Heart right ventricle (tissue), 16 donors: Measurements from ENCODE around the gene MAD1L1. TPM values are rescaled to one million over a fixed set of nuclear protein-coding genes. Genes with fewer than 3 reads are reported as not detected.

Source experiments
- ATAC-seq, 8 donors: fragments of 200-7000 bp; cut with Tn5 transposase; one replicate each; pipeline ENCODE4 v1.9.1; 2020; ENCODE audit warnings: mild to moderate bottlenecking in 8 of 8, moderate library complexity in 8 of 8, moderate number of reproducible peaks in 1 of 8
- DNase-seq, 2 donors: peaks; one replicate each; pipeline ENCODE4 v3.0.0-alpha.2; 2020
- H3K27ac ChIP-seq, 10 donors: fragments of 200-600 bp; sonication (generic) in 2 of 10; one replicate each; pipeline versions ENCODE4 v1.5.0 to v1.8.0; 2020 to 2022; ENCODE audit warnings: mild to moderate bottlenecking in 3 of 10
- H3K27me3 ChIP-seq, 7 donors: fragments of 200-600 bp; one replicate each; pipeline ENCODE4 v1.8.0; 2021 to 2022; ENCODE audit warnings: mild to moderate bottlenecking in 2 of 7
- H3K36me3 ChIP-seq, 9 donors: fragments of 200-600 bp; sonication (generic) in 1 of 9; one replicate each; pipeline versions ENCODE4 v1.5.0 to v1.8.0; 2020 to 2022; ENCODE audit warnings: mild to moderate bottlenecking in 2 of 9
- H3K4me1 ChIP-seq, 9 donors: fragments of 200-600 bp; sonication (generic) in 1 of 9; one replicate each; pipeline versions ENCODE4 v1.5.0 to v1.8.0; 2020 to 2022; ENCODE audit warnings: mild to moderate bottlenecking in 4 of 9
- H3K4me3 ChIP-seq, 10 donors: fragments of 200-600 bp; sonication (generic) in 2 of 10; one replicate each; pipeline versions ENCODE4 v1.5.0 to v1.8.0; 2020 to 2022; ENCODE audit warnings: mild to moderate bottlenecking in 7 of 10, moderate library complexity in 2 of 10
- H3K9me3 ChIP-seq, 11 donors: fragments of 200-600 bp in 10 of 11; sonication (generic) in 2 of 11; one replicate each; pipeline versions ENCODE4 v1.5.0 to v1.8.0; 2013 to 2022; ENCODE audit warnings: mild to moderate bottlenecking in 2 of 11, control low read depth in 1 of 11, moderate library complexity in 1 of 11
- WGBS, 2 donors: extraction: QIAGEN DNeasy Blood & Tissue Kit; methylation state at CpG; one replicate each; pipeline ENCODE4 v1.1.7; 2013; ENCODE audit warnings: inconsistent platforms in 1 of 2; 5-methylcytosine and 5-hydroxymethylcytosine counted together
- intact Hi-C, 10 donors: fragments of 100-400 bp; cut with DNase I; formaldehyde crosslinking; loops; one replicate each; pipeline versions ENCODE4 v1.11.1 to v1.14.2; 2022
- polyA plus RNA-seq, 2 donors: library from polyadenylated mRNA; stranded (reverse); fragments of 200-250 nt; gene quantifications; one replicate each; pipeline ENCODE4 v1.2.3, GENCODE V29; 2013
- total RNA-seq, 10 donors: library from RNA; stranded (reverse); fragmentation: NEBNext Ultra II Directional in 3 of 10; extraction: Animal tissue kit (Norgen Biotek cat#: 25700) in 3 of 10; gene quantifications; one replicate each; pipeline versions ENCODE4 v1.2.1 to v1.2.4, GENCODE V29; 2021 to 2023
- TF ChIP-seq, protein P1 (sequence below), 9 donors: fragments of 200-600 bp; sonication (generic) in 2 of 9; IDR thresholded peaks; one replicate each; pipeline versions ENCODE4 v1.5.0 to v1.8.0; 2021 to 2022; ENCODE audit warnings: antibody characterized with exemption in 9 of 9, mild to moderate bottlenecking in 5 of 9, moderate library complexity in 1 of 9
- donor health status: Arrhythmogenic right ventricular cardiomyopathy.
- donor health status: ischemic (EF 13 %, LVEDD 7.1; RV severe dilation, severe dysfunction).
- donor health status: healthy with polysubstance abuse.
- donor health status: DM: no; HTN: yes; CAD: no.
- donor health status: DM: no; HTN: no; CAD: no.
- donor health status: ischemic (EF 25% LVEDD 6.9; RV normal size, moderate dysfunction).
- donor health status: ischemic (EF 25% LVEDD 5.7; RV mildly dilated, moderate dysfunction).
- donor health status: healthy.
- donor health status: DM: yes; HTN: yes; CAD: no.
- donor health status: Ischemic cardiomyopathy.
- donor health status: ischemic (EF 35%, LVEDD 5.7; RV mildly dilated, moderate dysfunction).
- donor health status: nonischemic (EF 11% LVEDD 7.7; RV severe dilation, severe dysfunction).
- donor health status: DM: yes; HTN: yes; CAD: no.
- donor health status: PGD.
- donor health status: ischemic (EF 29% LVEDD 5.4; RV normal size, mild dysfunction).
- donor health status: nonischemic (EF 23%, LVEDD 6.1; RV moderate dilation, normal function).

Gene MAD1L1
- total and polyA plus RNA-seq, 12 donors: 13.8 to 46.8 (median 20.2) TPM

DNA sequence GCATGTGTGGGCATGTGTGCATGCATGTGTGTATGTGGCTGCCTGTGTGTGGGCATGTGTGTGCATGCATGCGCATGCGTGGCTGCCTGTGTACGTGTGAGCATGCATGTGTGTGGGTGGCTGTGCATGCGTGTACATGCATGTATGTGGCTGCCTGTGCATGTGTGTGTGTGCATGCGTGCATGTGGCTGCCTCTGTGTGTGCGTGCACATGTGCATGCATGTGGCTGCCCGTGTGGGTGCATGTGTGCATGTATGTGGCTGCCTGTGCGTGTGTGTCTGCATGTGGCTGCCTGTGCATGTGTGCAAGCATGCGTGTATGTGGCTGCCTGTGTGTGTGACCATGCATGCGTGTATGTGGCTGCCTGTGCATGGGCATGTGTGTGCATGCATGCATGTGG, 345.5 kb downstream of the MAD1L1 start:
- H3K9me3 ChIP-seq: no peaks in the 10 kb centered on the region
- intact Hi-C loops: loop anchor here in 1 of 10 donors (10.0 kb wide), 1 partner anchor 318 kb away; no protein-coding TSS in a partner anchor
- H3K27me3 ChIP-seq: no peaks in the 10 kb centered on the region
- no peak overlapping the region for H3K4me3 ChIP-seq
- H3K27ac ChIP-seq: no peak overlapping the region
- TF ChIP-seq, protein P1, sequence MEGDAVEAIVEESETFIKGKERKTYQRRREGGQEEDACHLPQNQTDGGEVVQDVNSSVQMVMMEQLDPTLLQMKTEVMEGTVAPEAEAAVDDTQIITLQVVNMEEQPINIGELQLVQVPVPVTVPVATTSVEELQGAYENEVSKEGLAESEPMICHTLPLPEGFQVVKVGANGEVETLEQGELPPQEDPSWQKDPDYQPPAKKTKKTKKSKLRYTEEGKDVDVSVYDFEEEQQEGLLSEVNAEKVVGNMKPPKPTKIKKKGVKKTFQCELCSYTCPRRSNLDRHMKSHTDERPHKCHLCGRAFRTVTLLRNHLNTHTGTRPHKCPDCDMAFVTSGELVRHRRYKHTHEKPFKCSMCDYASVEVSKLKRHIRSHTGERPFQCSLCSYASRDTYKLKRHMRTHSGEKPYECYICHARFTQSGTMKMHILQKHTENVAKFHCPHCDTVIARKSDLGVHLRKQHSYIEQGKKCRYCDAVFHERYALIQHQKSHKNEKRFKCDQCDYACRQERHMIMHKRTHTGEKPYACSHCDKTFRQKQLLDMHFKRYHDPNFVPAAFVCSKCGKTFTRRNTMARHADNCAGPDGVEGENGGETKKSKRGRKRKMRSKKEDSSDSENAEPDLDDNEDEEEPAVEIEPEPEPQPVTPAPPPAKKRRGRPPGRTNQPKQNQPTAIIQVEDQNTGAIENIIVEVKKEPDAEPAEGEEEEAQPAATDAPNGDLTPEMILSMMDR (IDR thresholded peaks at IDR 0.05): no peak
- H3K4me1 ChIP-seq: peaks cover 0 to 16% (median 13%) of the 10 kb centered on the region in 9 donors
- 87 to 88% methylated on average over 10 of the region's 10 CpGs for WGBS, 2 donors
- DNase-seq (no peak), ATAC-seq (no peak)
- H3K36me3 ChIP-seq: peaks cover 0 to 25% (median 0%) of the 10 kb centered on the region in 9 donors

DNA sequence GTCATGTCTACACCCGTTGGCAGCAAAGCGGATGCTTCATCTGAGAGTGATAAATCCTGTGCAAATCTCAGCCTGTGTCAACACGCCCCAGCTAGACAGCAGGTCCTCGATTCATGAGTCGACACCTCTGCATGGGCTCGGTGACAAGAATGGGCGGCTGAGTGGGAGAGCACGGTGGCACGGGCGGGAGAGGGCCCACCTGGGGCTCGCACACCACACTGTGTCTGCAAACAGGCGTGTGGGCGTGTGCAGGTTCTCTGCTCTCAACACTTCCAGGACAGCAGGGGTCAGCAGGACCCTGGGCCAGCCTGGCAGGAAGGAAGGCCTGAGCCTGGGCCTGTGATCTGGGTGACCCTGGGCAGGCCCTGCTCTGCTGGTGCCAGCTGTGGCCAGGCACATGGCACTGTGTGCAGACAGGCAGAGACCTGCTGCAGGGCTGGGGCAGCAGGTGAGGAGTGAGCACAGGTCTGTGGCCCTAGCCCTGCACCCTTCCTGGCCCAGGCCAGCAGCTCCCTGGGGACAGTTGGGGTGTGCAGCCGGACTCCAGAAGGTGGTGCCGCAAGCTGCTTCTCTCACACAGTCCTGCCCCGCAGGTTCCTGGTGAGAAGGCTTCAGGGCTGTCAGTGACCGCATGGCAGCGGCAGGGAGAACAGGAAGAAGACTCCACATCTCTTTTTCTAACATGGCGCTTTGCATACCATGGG, 346.2 kb downstream of the MAD1L1 start:
- DNase-seq: peak in 1 of 2 donors; percentile 62
- Histone ChIP-seq H3K4me1 (peaks cover 0 to 16% (median 13%) of the 10 kb centered on the region in 9 donors), H3K27ac (peak overlapping the region in 2 of 10 donors; percentile 40 to 66), H3K27me3 (no peaks in the 10 kb centered on the region), H3K9me3 (no peaks in the 10 kb centered on the region), H3K4me3 (no peak overlapping the region), H3K36me3 (peaks cover 0 to 25% (median 0%) of the 10 kb centered on the region in 9 donors)
- peak in 7 of 8 donors; percentile 18 to 64 (median 53) for ATAC-seq
- WGBS, 2 donors: 60 to 72% methylated on average over 19 of the region's 19 CpGs
- TF ChIP-seq, protein P1 (IDR thresholded peaks at IDR 0.05): peak in 1 of 9 donors; percentile 9
- intact Hi-C loops: loop anchor here in 1 of 10 donors (10.0 kb wide), 1 partner anchor 318 kb away; no protein-coding TSS in a partner anchor

DNA sequence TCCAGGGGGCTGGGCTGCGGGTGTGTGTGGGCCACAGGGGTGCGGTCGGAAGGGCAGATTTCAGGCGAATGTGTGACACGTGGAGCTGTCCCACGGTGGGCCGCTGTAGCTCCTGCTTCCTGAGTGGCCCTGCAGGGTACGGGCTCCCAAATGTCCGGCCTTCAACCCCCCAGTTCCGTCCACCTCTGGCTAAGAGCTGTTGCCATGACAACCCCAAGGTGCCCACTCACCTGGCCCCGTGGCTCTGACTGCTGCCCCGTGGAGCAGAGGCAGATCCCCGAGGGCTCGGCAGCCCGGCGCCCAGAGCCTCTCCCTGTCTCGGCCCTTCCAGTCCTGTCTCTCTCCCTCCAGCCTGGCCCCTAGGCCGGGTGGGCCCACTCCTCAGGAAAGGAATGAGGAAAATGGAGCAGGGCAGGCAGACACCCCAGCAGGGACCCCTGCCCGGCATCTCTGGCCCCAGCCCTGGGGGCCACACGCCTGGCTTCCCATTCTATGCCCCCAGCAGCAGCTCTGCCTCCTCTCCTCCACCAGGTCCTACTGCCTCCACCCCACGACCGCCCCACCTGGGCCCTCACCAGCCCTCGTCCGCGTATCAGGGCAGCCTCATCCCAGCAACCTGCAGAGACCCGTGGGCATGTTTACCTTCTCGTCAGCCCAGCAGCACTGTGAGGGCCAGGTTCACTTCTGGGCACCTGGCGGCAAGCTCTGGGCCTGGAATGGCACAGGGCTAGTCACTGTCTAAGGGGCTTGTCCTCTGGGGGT, 347.1 kb downstream of the MAD1L1 start:
- no peak for ATAC-seq

More for the DNA sequence above, 347.1 kb downstream of the MAD1L1 start:
- peaks cover 0 to 16% (median 13%) of the 10 kb centered on the region in 9 donors for H3K4me1 ChIP-seq
- no peaks in the 10 kb centered on the region for H3K27me3 ChIP-seq
- 87 to 91% methylated on average over 25 to 28 of the region's 28 CpGs for WGBS, 2 donors
- no peaks in the 10 kb centered on the region for H3K9me3 ChIP-seq
- TF ChIP-seq, protein P1 (IDR thresholded peaks at IDR 0.05): no peak
- peaks cover 0 to 25% (median 0%) of the 10 kb centered on the region in 9 donors for H3K36me3 ChIP-seq
- intact Hi-C loops: loop anchor here in 1 of 10 donors (10.0 kb wide), 1 partner anchor 319 kb away; no protein-coding TSS in a partner anchor
- no peak for DNase-seq
- peak overlapping the region in 2 of 10 donors; percentile 59 to 66 for H3K27ac ChIP-seq
- no peak overlapping the region for H3K4me3 ChIP-seq
